GM18867 (cell line): ENCODE results near the gene FAS.

Source experiments
- ATAC-seq: cut with Tn5 transposase; IDR thresholded peaks from one replicate; pipeline ENCODE4 v1.9.1; 2021; ENCODE audit warnings: mild to moderate bottlenecking, moderate library complexity; ENCODE audit not compliant: unreplicated experiment

Gene FAS

GRCh38 chr10:89032141-89032891 lies 41.7 kb downstream of the FAS start:
- peak; percentile 56 for ATAC-seq

- ATAC-seq, result no peak
These were observed 44.9 kb downstream of the FAS start for GRCh38 chr10:89035461-89035860.

DNA sequence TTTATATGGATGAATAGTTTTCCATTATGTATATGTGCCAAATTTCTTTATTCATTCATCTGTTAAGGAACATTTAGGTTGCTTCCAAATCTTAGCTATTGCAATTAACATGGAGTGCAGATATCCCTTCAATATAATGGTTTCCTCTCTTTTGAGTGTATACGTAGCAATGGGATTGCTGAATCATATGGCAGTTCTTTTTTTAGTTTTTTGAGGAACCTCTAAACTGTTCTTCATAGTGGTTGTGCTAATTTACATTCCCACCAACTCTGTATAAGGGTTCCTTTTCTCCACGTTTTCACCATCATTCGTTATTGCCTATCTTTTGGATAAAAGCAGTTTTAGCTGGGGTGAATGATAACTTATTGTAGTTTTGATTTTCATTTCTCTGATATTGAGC lies 46.5 kb downstream of the FAS start:
- ATAC-seq, result no peak

DNA sequence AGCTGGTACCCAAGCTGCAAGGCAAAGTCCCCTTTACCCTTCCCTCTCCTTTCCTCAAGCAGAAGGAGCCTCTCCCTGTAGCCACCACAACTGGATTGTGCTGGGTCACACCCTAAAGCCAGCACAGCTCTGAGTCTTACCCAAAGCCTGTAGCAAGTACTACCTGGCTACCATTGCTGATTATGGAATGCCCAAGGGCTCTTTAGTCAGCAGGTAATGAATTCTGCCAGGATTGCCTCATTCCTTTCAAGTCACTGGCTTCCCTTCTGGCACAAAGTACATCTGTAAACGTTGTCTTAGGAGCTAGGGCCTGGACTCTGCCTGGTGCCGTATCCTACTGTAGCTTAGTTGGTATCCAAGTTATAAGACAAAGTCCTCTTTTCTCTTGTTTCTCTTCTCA lies 52.0 kb downstream of the FAS start:
- no peak for ATAC-seq

GRCh38 chr10:89043052-89043451 lies 52.5 kb downstream of the FAS start:
- no peak for ATAC-seq

GRCh38 chr10:89047397-89047796 lies 56.8 kb downstream of the FAS start:
- no peak for ATAC-seq

DNA sequence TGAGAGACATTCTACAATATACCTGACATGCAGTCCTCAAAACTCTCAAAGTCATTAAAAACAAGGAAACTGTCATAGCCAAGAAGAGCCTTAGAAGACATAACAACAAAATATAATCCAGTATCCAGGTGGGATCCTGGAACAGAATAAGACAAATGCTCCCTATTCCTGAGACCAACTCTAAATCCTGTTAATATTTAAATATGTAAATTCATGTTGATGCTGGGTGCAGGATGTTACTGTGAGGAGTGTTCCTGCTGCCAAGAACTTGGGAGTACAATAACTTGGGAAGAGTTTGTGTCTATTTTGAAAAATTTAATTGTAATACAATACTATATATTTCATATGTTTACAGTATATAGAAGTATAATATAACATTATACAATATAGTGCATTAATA lies 61.0 kb downstream of the FAS start:
- ATAC-seq, result no peak

- no peak for ATAC-seq
These were observed 63.0 kb downstream of the FAS start for GRCh38 chr10:89053555-89053954.

DNA sequence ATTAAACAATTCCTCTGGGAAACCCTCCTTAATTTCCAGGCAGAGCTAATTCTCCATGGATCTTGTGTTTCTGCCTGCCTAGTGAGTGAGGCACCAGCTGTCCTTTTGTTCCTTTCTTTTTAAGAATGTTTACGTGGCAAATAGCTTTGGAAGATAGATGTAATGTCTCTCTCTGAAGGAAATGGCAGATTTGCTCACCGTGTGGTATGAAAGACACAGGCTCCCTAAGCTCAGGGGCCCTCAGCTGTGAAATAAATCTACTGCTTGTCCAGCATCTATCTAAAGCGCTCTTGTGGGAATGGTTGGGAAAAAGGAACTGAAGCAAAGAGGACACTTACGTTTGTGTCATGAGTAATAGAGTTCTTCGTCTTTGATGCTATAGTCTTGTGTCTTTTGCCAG lies 64.6 kb downstream of the FAS start:
- ATAC-seq, result no peak

DNA sequence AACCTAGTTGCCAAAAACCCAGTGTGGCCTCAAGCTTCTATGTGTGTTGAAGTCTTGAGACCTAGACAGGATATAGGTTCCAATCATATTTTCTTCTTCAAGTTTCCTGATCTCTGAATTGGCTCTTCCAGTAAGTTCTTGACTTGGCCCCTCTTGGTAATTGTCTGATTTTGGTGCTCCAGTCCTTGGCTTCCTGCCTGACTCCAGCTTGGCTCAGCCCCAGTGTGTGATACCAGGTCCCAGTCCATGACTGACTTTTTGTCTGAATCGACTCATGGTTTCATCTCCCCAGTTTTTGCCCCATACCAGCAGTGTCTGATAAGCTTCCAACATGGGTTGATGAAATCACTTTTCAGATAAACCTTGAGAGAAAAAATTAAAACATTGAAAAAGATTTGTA lies 72.3 kb downstream of the FAS start:
- ATAC-seq, result no peak

DNA sequence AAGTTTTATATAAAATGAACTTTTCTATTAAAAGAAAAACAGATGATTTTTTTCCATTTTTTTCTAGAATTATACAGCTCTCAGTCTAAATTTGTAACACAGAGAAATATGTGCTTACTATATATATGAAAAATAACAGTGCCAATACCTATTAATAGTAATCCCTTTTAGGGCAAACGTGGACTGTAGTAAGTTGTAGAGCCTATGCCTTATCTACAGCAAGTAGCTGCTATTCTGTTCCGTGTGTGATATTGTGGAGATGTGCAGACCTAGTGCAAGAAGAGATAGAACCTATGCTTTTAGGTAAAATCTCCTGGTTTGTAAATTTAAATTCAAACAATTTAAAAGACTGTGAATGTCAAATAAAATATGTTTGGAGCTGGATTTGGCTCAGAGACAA lies 72.9 kb downstream of the FAS start:
- no peak for ATAC-seq

GRCh38 chr10:89064748-89065147 lies 74.2 kb downstream of the FAS start:
- ATAC-seq, result no peak
